OCI-LY3 (cell line): ENCODE data around the gene KRT3.

ENCODE experiments used
- EZH2phosphoT487 ChIP-seq: fragments of 200-600 bp; shearing (Covaris generic); IDR thresholded peaks from 2 replicates; pipeline ENCODE4 v1.6.1; 2018; ENCODE audit warnings: antibody characterized with exemption, mixed run types, low read depth
- TF ChIP-seq, protein P1 (sequence below): fragments of 200-600, 300-600 bp; sonication (generic); IDR thresholded peaks from 2 replicates; pipeline ENCODE4 v1.5.1; 2014; ENCODE audit warnings: antibody characterized with exemption, low read length, low read depth

DNA sequence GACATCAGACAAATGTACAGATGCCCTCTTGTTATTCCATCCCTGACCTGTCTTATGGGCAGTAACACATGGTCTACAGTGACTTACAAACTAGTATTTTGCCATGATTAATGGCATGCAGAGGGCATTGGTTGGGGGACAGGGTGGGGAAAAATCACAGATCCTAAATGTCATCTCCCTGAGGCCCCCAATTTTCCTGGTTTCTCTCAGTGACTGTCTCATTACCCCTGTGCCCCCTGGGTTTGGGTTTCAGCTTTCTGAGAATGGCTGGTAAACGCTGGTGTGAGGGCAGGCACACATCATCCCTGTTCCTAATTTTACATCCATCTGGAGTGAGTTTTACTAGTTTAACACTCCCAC lies 28.9 kb downstream of the KRT3 start:
- TF ChIP-seq, protein P1, sequence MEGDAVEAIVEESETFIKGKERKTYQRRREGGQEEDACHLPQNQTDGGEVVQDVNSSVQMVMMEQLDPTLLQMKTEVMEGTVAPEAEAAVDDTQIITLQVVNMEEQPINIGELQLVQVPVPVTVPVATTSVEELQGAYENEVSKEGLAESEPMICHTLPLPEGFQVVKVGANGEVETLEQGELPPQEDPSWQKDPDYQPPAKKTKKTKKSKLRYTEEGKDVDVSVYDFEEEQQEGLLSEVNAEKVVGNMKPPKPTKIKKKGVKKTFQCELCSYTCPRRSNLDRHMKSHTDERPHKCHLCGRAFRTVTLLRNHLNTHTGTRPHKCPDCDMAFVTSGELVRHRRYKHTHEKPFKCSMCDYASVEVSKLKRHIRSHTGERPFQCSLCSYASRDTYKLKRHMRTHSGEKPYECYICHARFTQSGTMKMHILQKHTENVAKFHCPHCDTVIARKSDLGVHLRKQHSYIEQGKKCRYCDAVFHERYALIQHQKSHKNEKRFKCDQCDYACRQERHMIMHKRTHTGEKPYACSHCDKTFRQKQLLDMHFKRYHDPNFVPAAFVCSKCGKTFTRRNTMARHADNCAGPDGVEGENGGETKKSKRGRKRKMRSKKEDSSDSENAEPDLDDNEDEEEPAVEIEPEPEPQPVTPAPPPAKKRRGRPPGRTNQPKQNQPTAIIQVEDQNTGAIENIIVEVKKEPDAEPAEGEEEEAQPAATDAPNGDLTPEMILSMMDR, result no peak
- no peak for TF ChIP-seq EZH2phosphoT487
